WI38 (cell line): ENCODE results near the gene ITGA8.

ENCODE experiments used
- H3K4me3 ChIP-seq: 2 replicates; pipeline ENCODE4 v1.5.1; 2011; ENCODE audit warnings: low read depth, mild to moderate bottlenecking, control low read depth, low read length
- CTCF ChIP-seq: IDR thresholded peaks from 2 replicates; pipeline ENCODE4 v1.5.1; 2012; ENCODE audit warnings: low read depth, mild to moderate bottlenecking, control low read depth, low read length

Gene ITGA8

GRCh38 chr10:15486404-15486803 is 233.3 kb downstream of the ITGA8 start:
- no peak for TF ChIP-seq CTCF
- H3K4me3 ChIP-seq, result no peak overlapping the region

- no peak overlapping the region for H3K4me3 ChIP-seq
- no peak for TF ChIP-seq CTCF
These were observed 233.9 kb downstream of the ITGA8 start for GRCh38 chr10:15485684-15486316.

- no peak for TF ChIP-seq CTCF
These were observed 234.7 kb downstream of the ITGA8 start for GRCh38 chr10:15485027-15485426.

DNA sequence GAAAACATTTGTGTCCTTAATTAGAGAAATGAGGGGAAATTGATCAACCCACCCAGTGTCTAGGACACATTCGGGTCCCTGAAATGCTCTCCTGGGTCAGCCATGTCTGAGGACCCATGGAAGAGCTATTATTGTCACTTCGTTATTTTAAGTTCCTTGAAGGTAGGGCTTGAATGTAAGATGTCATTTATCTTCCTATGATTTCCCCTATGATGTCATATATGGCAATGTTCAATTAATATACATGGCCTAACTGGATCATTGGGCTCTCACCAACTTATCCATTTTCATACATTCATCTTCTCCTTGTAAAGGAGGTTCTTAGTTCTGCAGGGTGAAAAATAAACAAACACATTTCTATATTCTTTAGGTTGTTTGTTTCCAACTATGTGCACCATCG is 235.6 kb downstream of the ITGA8 start:
- no peak for TF ChIP-seq CTCF

More at GRCh38 chr10:15485027-15485426, 234.7 kb downstream of the ITGA8 start:
- H3K4me3 ChIP-seq, result no peak overlapping the region

DNA sequence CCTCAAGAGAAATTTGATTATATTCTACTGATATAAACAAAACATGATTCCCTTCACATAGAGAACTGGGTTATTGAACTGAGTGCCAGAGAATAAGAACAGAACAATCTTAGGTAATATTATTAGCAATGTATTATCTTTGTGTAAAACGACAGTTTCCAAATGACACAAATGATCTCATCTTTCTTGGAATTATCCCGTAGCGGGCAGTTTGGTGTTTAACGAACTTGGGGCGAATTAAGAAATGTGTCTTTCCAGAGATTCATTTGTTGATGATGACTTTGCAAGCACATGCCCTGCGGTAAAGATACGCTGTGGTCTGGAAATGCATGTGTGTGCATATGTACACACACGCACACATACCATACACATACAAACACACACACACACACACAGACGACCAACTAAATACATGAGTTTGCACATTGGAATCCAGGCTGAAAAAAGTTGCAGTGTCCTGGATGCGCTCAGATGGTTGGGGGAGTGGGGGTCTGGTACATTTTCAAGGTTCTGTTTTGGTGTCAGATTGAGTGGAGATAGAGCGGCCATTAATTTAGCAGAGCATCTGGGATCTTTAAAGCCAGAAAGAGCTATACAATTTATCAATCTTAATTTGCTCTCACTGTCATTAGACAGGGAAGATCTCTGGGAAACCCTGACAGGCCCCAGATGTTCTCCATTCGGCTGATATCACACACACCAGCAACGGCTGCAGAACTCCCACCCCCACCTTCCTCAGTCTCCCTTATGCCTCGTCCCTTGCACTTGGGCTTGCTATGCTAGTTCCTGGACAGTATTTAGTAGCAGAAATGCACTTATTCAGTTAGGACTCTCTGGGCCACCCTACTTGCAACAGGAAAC is 236.3 kb downstream of the ITGA8 start:
- H3K4me3 ChIP-seq, result no peak overlapping the region
- TF ChIP-seq CTCF, result no peak

More for the DNA sequence above, 235.6 kb downstream of the ITGA8 start:
- no peak overlapping the region for H3K4me3 ChIP-seq

GRCh38 chr10:15482156-15482555 is 237.6 kb downstream of the ITGA8 start:
- no peak overlapping the region for H3K4me3 ChIP-seq
- no peak for TF ChIP-seq CTCF

- no peak for TF ChIP-seq CTCF
- H3K4me3 ChIP-seq, result no peak overlapping the region
These were observed 240.8 kb downstream of the ITGA8 start for GRCh38 chr10:15478950-15479349.
